GM12878 (cell line): ENCODE measurements around the gene RAP1B.

Experiments
- CTCF ChIP-seq, 3 experiments: IDR thresholded peaks in 2 of 3; conservative IDR thresholded peaks in 1 of 3; 2 replicates each; pipeline ENCODE4 v1.5.1; 2011; ENCODE audit warnings: low read depth in 3 of 3, low read length in 3 of 3, mild to moderate bottlenecking in 3 of 3, control low read depth in 2 of 3, moderate library complexity in 2 of 3, inconsistent platforms in 1 of 3, mixed read lengths in 1 of 3; ENCODE audit not compliant: control insufficient read depth in 2 of 3, insufficient read depth in 1 of 3; ENCODE audit errors: extremely low read depth in 1 of 3
- EP300 ChIP-seq, 2 experiments: fragments of 150-350 bp in 1 of 2; IDR thresholded peaks; 2 replicates each; pipeline ENCODE4 v1.6.1; 2011 to 2012; ENCODE audit warnings: low read depth in 2 of 2, low read length in 2 of 2, borderline replicate concordance in 1 of 2, improper control_type of control experiment in 1 of 2, inconsistent platforms in 1 of 2; ENCODE audit not compliant: control insufficient read depth in 1 of 2
- ESRRA ChIP-seq: IDR thresholded peaks from 2 replicates; pipeline ENCODE4 v1.6.1; 2012; ENCODE audit warnings: mild to moderate bottlenecking, low read length, improper control_type of control experiment
- HDAC2 ChIP-seq: fragments of 200-600 bp; sonication (generic); IDR thresholded peaks from 2 replicates; pipeline ENCODE4 v1.6.1; 2017
- HDGF ChIP-seq: fragments of 450-650 bp; IDR thresholded peaks from 2 replicates; pipeline ENCODE4 v1.6.1; 2016; ENCODE audit warnings: antibody characterized with exemption
- LARP7 ChIP-seq: fragments of 450-650 bp; IDR thresholded peaks from 2 replicates; pipeline ENCODE4 v1.6.1; 2017; ENCODE audit warnings: mild to moderate bottlenecking
- NR2C1 ChIP-seq: fragments of 450-650 bp; IDR thresholded peaks from 2 replicates; pipeline ENCODE4 v1.6.1; 2017; ENCODE audit warnings: antibody characterized with exemption, mild to moderate bottlenecking, moderate library complexity
- POLR2A ChIP-seq: IDR thresholded peaks from 2 replicates; pipeline ENCODE4 v1.6.1; 2011; ENCODE audit warnings: low read depth, mild to moderate bottlenecking, low read length
- POLR2AphosphoS5 ChIP-seq: IDR thresholded peaks from 2 replicates; pipeline ENCODE4 v1.6.1; 2011; ENCODE audit warnings: mild to moderate bottlenecking, low read length, inconsistent platforms
- RAD21 ChIP-seq: IDR thresholded peaks from 2 replicates; pipeline ENCODE4 v1.6.1; 2011; ENCODE audit warnings: mild to moderate bottlenecking, low read depth, low read length, moderate library complexity; ENCODE audit not compliant: insufficient read depth
- SIN3A ChIP-seq: IDR thresholded peaks from 2 replicates; pipeline ENCODE4 v1.6.1; 2012; ENCODE audit warnings: low read depth, low read length, improper control_type of control experiment

GRCh38 chr12:68632486-68632885 lies 21.8 kb downstream of the RAP1B start:
- no peak for TF ChIP-seq SIN3A
- no peak for TF ChIP-seq CTCF (IDR thresholded peaks at IDR 0.05 in 2 of 3, conservative IDR thresholded peaks at IDR 0.05 in 1 of 3; ENCODE audit: control insufficient read depth in 2 of 3, extremely low read depth in 1 of 3, insufficient read depth in 1 of 3, low read depth in 3 of 3, low read length in 3 of 3)
- no peak for TF ChIP-seq LARP7
- no peak for TF ChIP-seq RAD21
- TF ChIP-seq ESRRA = no peak
- TF ChIP-seq NR2C1 = no peak
- no peak for TF ChIP-seq EP300 (IDR thresholded peaks at IDR 0.05; ENCODE audit: borderline replicate concordance in 1 of 2, control insufficient read depth in 1 of 2, low read depth in 2 of 2, low read length in 2 of 2)
- TF ChIP-seq HDGF = no peak
- no peak for TF ChIP-seq HDAC2
- no peak for TF ChIP-seq POLR2AphosphoS5
- TF ChIP-seq POLR2A = no peak
